Measurements from ENCODE around the gene TTC9B.
"Not testable (repeated sequence)": the region's sequence is repeated elsewhere in the genome, so short reads cannot be mapped to it uniquely, and the experiment has no call there.

The TTC9B gene

GRCh38 chr19:40213251-40213829 lies 4.8 kb downstream of the TTC9B start:
- no peak for DNase-seq

- no peak for DNase-seq
Measured at GRCh38 chr19:40210889-40211288, 7.3 kb downstream of the TTC9B start.

- no peak for DNase-seq
Measured at GRCh38 chr19:40208602-40209001, 9.6 kb downstream of the TTC9B start.

GRCh38 chr19:40205760-40206159 lies 12.4 kb downstream of the TTC9B start:
- DNase-seq: no peak

GRCh38 chr19:40204381-40204780 lies 13.8 kb downstream of the TTC9B start:
- no peak for DNase-seq

- no peak for DNase-seq
Measured at GRCh38 chr19:40200341-40201099, 17.7 kb downstream of the TTC9B start.

- DNase-seq: no peak
Measured at GRCh38 chr19:40198272-40198990, 19.8 kb downstream of the TTC9B start.

- no peak for DNase-seq
Measured at GRCh38 chr19:40193587-40193849, 24.7 kb downstream of the TTC9B start.

- DNase-seq: no peak
Measured at GRCh38 chr19:40192758-40193586, 25.2 kb downstream of the TTC9B start.

- DNase-seq: no peak
Measured at GRCh38 chr19:40191836-40192646, 26.1 kb downstream of the TTC9B start.

- peak; percentile 60 for DNase-seq
Measured at GRCh38 chr19:40190891-40191835, 27.0 kb downstream of the TTC9B start, which contains the start of gene MAP3K10. Gene MAP3K10 (plus strand): TSS chr19:40191426. CDS start chr19:40192032, 606 bp downstream.

GRCh38 chr19:40184273-40184672 lies 33.9 kb downstream of the TTC9B start:
- DNase-seq: no peak

GRCh38 chr19:40178756-40179155 lies 39.4 kb downstream of the TTC9B start:
- no peak for DNase-seq

- no peak for DNase-seq
Measured at GRCh38 chr19:40177286-40178070, 40.7 kb downstream of the TTC9B start.

- no peak for DNase-seq
Measured at GRCh38 chr19:40175820-40176219, 42.4 kb downstream of the TTC9B start.

GRCh38 chr19:40174092-40174491 lies 44.1 kb downstream of the TTC9B start:
- no peak for DNase-seq

- not testable (repeated sequence) for DNase-seq
Measured at GRCh38 chr19:40171293-40171692, 46.9 kb downstream of the TTC9B start.

- not testable (repeated sequence) for DNase-seq
Measured at GRCh38 chr19:40170303-40170989, 47.7 kb downstream of the TTC9B start.

GRCh38 chr19:40169482-40170302 lies 48.5 kb downstream of the TTC9B start:
- DNase-seq: not testable (repeated sequence)

Data from effector CD8-positive, alpha-beta T cell (primary cell).